Common myeloid progenitor, CD34-positive (primary cell): ENCODE measurements around the gene C4orf50.

Experiments
- CTCF ChIA-PET: fragments of 350-600 bp; sonication (Branson Sonifier 250); formaldehyde crosslinking; loops from one replicate; lab custom pipeline; 2021; ENCODE audit warnings: antibody characterized with exemption; lab: Charles Lee
- POLR2A ChIA-PET: fragments of 350-600 bp; sonication (Branson Sonifier 250); formaldehyde crosslinking; loops from one replicate; lab custom pipeline; 2021; ENCODE audit warnings: antibody characterized with exemption; lab: Charles Lee
- DNase-seq, 3 donors: peaks; one replicate each; pipeline versions ENCODE4 v3.0.0 to v3.0.0-alpha.2; 2013
- H3K27ac ChIP-seq, 2 experiments: 1 replicate in 1 of 2; 2 replicates in 1 of 2; pipeline ENCODE4 v1.7.0; 2013; ENCODE audit warnings: inconsistent platforms in 2 of 2, low read length in 2 of 2, mild to moderate bottlenecking in 2 of 2, low read depth in 1 of 2, moderate library complexity in 1 of 2; ENCODE audit not compliant: severe bottlenecking in 2 of 2, insufficient read depth in 1 of 2, poor library complexity in 1 of 2
- H3K27me3 ChIP-seq, 5 experiments: replicated peaks in 2 of 5; 1 replicate in 3 of 5; 2 replicates in 2 of 5; pipeline versions ENCODE4 v1.6.1 to v1.7.0; 2013; ENCODE audit warnings: low read length in 4 of 5, mild to moderate bottlenecking in 2 of 5, moderate library complexity in 2 of 5, inconsistent platforms in 1 of 5; ENCODE audit not compliant: insufficient read depth in 5 of 5, control insufficient read depth in 4 of 5
- H3K36me3 ChIP-seq, 4 experiments: 1 replicate in 2 of 4; 2 replicates in 2 of 4; pipeline versions ENCODE4 v1.6.1 to v1.7.0; 2013; ENCODE audit warnings: low read length in 3 of 4, control low read depth in 1 of 4, mild to moderate bottlenecking in 1 of 4; ENCODE audit not compliant: control insufficient read depth in 4 of 4, insufficient read depth in 4 of 4
- H3K4me1 ChIP-seq, 4 experiments: 1 replicate in 3 of 4; 2 replicates in 1 of 4; pipeline versions ENCODE4 v1.6.1 to v1.7.1; 2013; ENCODE audit warnings: low read length in 3 of 4, mild to moderate bottlenecking in 3 of 4, control low read depth in 1 of 4, inconsistent platforms in 1 of 4, moderate library complexity in 1 of 4; ENCODE audit not compliant: control insufficient read depth in 4 of 4, insufficient read depth in 4 of 4; ENCODE audit errors: control extremely low read depth in 1 of 4
- H3K4me3 ChIP-seq, 7 experiments: 1 replicate in 4 of 7; 2 replicates in 3 of 7; pipeline versions ENCODE4 v1.5.1 to v1.7.0; 2013; ENCODE audit warnings: mild to moderate bottlenecking in 7 of 7, low read length in 6 of 7, moderate library complexity in 6 of 7, inconsistent platforms in 2 of 7, low read depth in 2 of 7, control low read depth in 1 of 7; ENCODE audit not compliant: insufficient read depth in 4 of 7, control insufficient read depth in 1 of 7; ENCODE audit errors: extremely low read depth in 1 of 7
- H3K9me3 ChIP-seq, 5 experiments: 1 replicate in 4 of 5; 2 replicates in 1 of 5; pipeline versions ENCODE4 v1.6.1 to v1.7.1; 2013; ENCODE audit warnings: low read length in 4 of 5, mild to moderate bottlenecking in 2 of 5, inconsistent platforms in 1 of 5, low read depth in 1 of 5, moderate library complexity in 1 of 5; ENCODE audit not compliant: control insufficient read depth in 4 of 5, insufficient read depth in 2 of 5; ENCODE audit errors: control extremely low read depth in 1 of 5
- WGBS: methylation state at CpG from one replicate; pipeline ENCODE4 v1.1.5; 2013; ENCODE audit not compliant: insufficient coverage; 5-methylcytosine and 5-hydroxymethylcytosine counted together

Gene C4orf50

DNA sequence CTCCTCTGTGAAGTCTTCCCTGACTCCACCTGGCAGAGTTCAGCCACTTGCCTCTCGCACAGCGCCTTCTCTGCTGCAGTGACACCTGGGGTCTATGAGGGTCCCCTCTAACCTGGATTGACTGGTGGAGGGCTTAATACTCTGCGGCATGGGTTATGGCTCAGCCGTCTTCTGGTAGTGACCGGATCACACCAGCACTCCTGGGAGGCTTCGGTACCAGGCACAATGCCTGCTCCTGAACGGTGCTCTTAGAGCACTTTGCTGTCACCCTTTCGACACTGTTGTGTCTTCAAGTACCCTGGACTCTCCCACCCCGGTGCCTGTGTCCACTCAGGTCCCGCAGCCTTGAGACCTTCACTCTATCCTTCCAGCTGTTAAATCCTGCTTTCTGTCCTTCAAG lies 50.0 kb downstream of the C4orf50 start:
- POLR2A ChIA-PET = no interaction called here
- Histone ChIP-seq H3K36me3 (no peaks in the 10 kb centered on the region), H3K27ac (no peak overlapping the region), H3K4me3 (no peak overlapping the region), H3K9me3 (no peaks in the 10 kb centered on the region), H3K27me3 (peaks cover 0 to 29% (median 7%) of the 10 kb centered on the region in 5 experiments), H3K4me1 (no peaks in the 10 kb centered on the region)
- CTCF ChIA-PET = no interaction called here
- 95% methylated on average over 10 of the region's 10 CpGs for WGBS
- DNase-seq = no peak

GRCh38 chr4:5967783-5968182 lies 50.4 kb downstream of the C4orf50 start:
- no peaks in the 10 kb centered on the region for H3K4me1 ChIP-seq
- H3K27ac ChIP-seq = no peak overlapping the region
- CTCF ChIA-PET = no interaction called here
- peaks cover 0 to 26% (median 7%) of the 10 kb centered on the region in 5 experiments for H3K27me3 ChIP-seq
- no peaks in the 10 kb centered on the region for H3K36me3 ChIP-seq
- H3K4me3 ChIP-seq = no peak overlapping the region
- DNase-seq = no peak
- POLR2A ChIA-PET = no interaction called here
- H3K9me3 ChIP-seq = no peaks in the 10 kb centered on the region
- WGBS = 50% methylated on average over 6 of the region's 6 CpGs

- H3K27me3 ChIP-seq = peaks cover 0 to 41% (median 9%) of the 10 kb centered on the region in 5 experiments
- DNase-seq = no peak
Observed at GRCh38 chr4:5965225-5965624, 53.0 kb downstream of the C4orf50 start.

GRCh38 chr4:5964030-5964429 lies 54.2 kb downstream of the C4orf50 start:
- Histone ChIP-seq H3K27me3 (peaks cover 0 to 49% (median 13%) of the 10 kb centered on the region in 5 experiments), H3K27ac (no peak overlapping the region), H3K36me3 (no peaks in the 10 kb centered on the region), H3K4me1 (no peaks in the 10 kb centered on the region), H3K9me3 (no peaks in the 10 kb centered on the region), H3K4me3 (no peak overlapping the region)
- WGBS = 67% methylated on average over 5 of the region's 5 CpGs
- no peak for DNase-seq
- ChIA-PET CTCF (no interaction called here), POLR2A (interaction anchor here (0.6 kb wide), 1 partner anchor 127 kb away, joined by 6 read pairs; no protein-coding TSS in a partner anchor)

More at GRCh38 chr4:5965225-5965624, 53.0 kb downstream of the C4orf50 start:
- POLR2A ChIA-PET = no interaction called here
- Histone ChIP-seq H3K4me1 (no peaks in the 10 kb centered on the region), H3K27ac (no peak overlapping the region), H3K4me3 (no peak overlapping the region), H3K9me3 (no peaks in the 10 kb centered on the region), H3K36me3 (no peaks in the 10 kb centered on the region)
- WGBS = 89% methylated on average over 9 of the region's 9 CpGs
- CTCF ChIA-PET = no interaction called here

DNA sequence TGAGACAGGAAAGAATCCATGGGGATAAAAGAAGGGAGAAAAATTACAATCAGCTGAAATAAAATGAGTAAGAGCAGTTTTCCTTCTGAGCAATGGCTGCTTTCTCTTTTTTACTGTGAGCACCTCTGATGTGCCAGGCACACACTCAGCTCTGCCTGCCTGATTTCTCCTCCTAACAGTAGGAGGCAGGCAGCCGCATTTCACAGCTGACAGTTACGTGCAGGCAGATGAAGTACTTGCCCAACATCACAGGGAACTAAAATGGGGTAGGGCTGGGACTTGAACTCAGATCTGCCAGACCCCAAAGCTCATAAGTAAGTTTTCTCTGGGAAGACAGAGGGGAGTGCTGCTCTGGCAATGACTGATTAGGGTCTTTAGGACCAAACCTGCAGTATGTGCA lies 54.6 kb downstream of the C4orf50 start:
- CTCF ChIA-PET = no interaction called here
- Histone ChIP-seq H3K36me3 (no peaks in the 10 kb centered on the region), H3K4me1 (no peaks in the 10 kb centered on the region), H3K9me3 (no peaks in the 10 kb centered on the region), H3K4me3 (no peak overlapping the region), H3K27ac (no peak overlapping the region), H3K27me3 (peaks cover 0 to 49% (median 11%) of the 10 kb centered on the region in 5 experiments)
- POLR2A ChIA-PET = interaction anchor here (0.6 kb wide), 1 partner anchor 126 kb away, joined by 6 read pairs; no protein-coding TSS in a partner anchor
- DNase-seq = no peak
- WGBS = 44% methylated on average over 2 of the region's 2 CpGs

GRCh38 chr4:5962416-5962815 lies 55.8 kb downstream of the C4orf50 start:
- no peaks in the 10 kb centered on the region for H3K36me3 ChIP-seq
- CTCF ChIA-PET = interaction anchor here (0.9 to 1.1 kb wide), 2 partner anchors 27 to 36 kb away, joined by 3 read pairs; no protein-coding TSS in a partner anchor
- POLR2A ChIA-PET = no interaction called here
- WGBS = 96% methylated on average over 5 of the region's 6 CpGs
- H3K27me3 ChIP-seq = peaks cover 0 to 58% (median 13%) of the 10 kb centered on the region in 5 experiments
- H3K4me1 ChIP-seq = no peaks in the 10 kb centered on the region
- H3K9me3 ChIP-seq = no peaks in the 10 kb centered on the region
- no peak overlapping the region for H3K4me3 ChIP-seq
- no peak overlapping the region for H3K27ac ChIP-seq
- no peak for DNase-seq

- CTCF ChIA-PET = no interaction called here
- POLR2A ChIA-PET = no interaction called here
- Histone ChIP-seq H3K27ac (no peak overlapping the region), H3K9me3 (no peaks in the 10 kb centered on the region), H3K4me1 (peaks cover 0 to 7% (median 3%) of the 10 kb centered on the region in 4 experiments), H3K27me3 (peaks cover 0 to 65% (median 10%) of the 10 kb centered on the region in 5 experiments), H3K36me3 (no peaks in the 10 kb centered on the region), H3K4me3 (no peak overlapping the region)
- 92% methylated on average over 13 of the region's 13 CpGs for WGBS
- DNase-seq = no peak
Observed at GRCh38 chr4:5960252-5960880, 57.9 kb downstream of the C4orf50 start.
